Body of pancreas (tissue), 4 donors: ENCODE results near the gene CYP27A1. TPM values are rescaled to one million over a fixed set of nuclear protein-coding genes. Genes with fewer than 3 reads are reported as not detected.

Experiments
- ATAC-seq: fragments of 150-250 bp; one replicate; pipeline ENCODE4 v1.9.1; 2016
- DNase-seq, 4 donors: peaks; one replicate each; pipeline ENCODE4 v3.0.0-alpha.2; 2019
- H3K27ac ChIP-seq, 4 donors: fragments of 200-600 bp; sonication (generic); 1 replicate in 3 of 4; 2 replicates in 1 of 4; pipeline versions ENCODE4 v1.5.1 to v1.6.1; 2016 to 2019; ENCODE audit warnings: mild to moderate bottlenecking in 1 of 4, mixed read lengths in 1 of 4, moderate library complexity in 1 of 4
- H3K27me3 ChIP-seq, 2 donors: fragments of 200-600 bp; sonication (generic); one replicate each; pipeline ENCODE4 v1.6.0; 2016; ENCODE audit warnings: mild to moderate bottlenecking in 1 of 2
- H3K36me3 ChIP-seq, 2 donors: fragments of 200-600 bp; sonication (generic); replicated peaks in 1 of 2; 2 replicates each; pipeline ENCODE4 v1.5.1; 2016; ENCODE audit warnings: low read depth in 2 of 2; ENCODE audit not compliant: insufficient read depth in 1 of 2
- H3K4me1 ChIP-seq: fragments of 200-600 bp; sonication (generic); one replicate; pipeline ENCODE4 v1.6.0; 2016
- H3K4me3 ChIP-seq, 2 donors: fragments of 200-600 bp; sonication (generic); 1 replicate in 1 of 2; 2 replicates in 1 of 2; pipeline ENCODE4 v1.5.1; 2016 to 2019
- H3K9me3 ChIP-seq, 3 donors: fragments of 200-600 bp; sonication (generic); 1 replicate in 2 of 3; 2 replicates in 1 of 3; pipeline ENCODE4 v1.5.1; 2016
- CTCF ChIP-seq, 7 experiments: fragments of 450-650 bp in 4 of 7; fragments of 200-600 bp in 3 of 7; sonication (generic) in 3 of 7; IDR thresholded peaks; one replicate each; pipeline ENCODE4 v1.5.1; 2016 to 2019; ENCODE audit warnings: antibody characterized with exemption in 7 of 7
- POLR2A ChIP-seq, 3 donors: fragments of 450-650 bp; IDR thresholded peaks; one replicate each; pipeline ENCODE4 v1.6.1; 2016; ENCODE audit warnings: antibody characterized with exemption in 3 of 3, mild to moderate bottlenecking in 2 of 3
- WGBS, 2 donors: methylation state at CpG; one replicate each; pipeline ENCODE4 v1.1.5; 2017; 5-methylcytosine and 5-hydroxymethylcytosine counted together
- intact Hi-C: fragments of 100-400 bp; cut with DNase I; formaldehyde crosslinking; loops from one replicate; pipeline ENCODE4 v1.15.1; 2023
- total RNA-seq, 2 donors: library from RNA; depleted of rRNA; stranded (reverse); fragments of >200 nt; gene quantifications; one replicate each; pipeline ENCODE4 v1.1.0, GENCODE V29; 2016

CYP27A1 gene
- total RNA-seq, 2 donors from 2014 or later: 9.3 to 9.9 TPM

DNA sequence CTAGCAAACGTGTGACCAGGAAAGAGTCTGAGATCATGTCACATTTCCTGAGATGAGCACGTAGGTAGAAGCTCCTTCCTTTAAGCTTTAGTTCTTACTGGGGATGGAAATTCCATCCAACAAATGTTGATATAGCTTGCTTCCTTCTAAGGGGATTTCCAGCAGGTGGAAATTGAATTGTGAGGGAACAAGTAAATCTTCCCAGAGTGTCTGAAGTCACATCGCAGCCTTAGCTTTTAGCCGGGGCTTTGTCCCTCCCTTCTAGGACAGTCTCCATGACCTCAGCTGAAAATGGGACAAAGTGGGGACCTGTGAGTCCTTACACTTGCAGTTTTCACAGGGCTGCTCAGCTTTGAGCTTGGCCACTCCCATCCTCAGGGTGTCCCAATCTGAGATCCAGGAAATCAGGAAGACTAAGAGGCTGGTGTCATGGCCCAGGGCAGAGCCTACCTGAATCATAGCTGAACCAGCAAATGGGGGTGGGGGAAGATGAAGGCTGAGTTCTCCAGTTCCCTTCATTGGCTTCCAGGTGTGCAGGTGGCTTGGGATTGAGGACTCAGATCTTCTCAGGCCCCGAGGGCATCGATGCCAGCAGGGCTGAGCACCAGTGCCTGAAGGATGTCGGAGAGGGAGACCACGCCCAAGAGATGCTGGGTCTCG is 41.4 kb downstream of the CYP27A1 start:
- no peaks in the 10 kb centered on the region for H3K9me3 ChIP-seq
- DNase-seq (no peak), ATAC-seq (no peak)
- H3K27ac ChIP-seq: no peak overlapping the region
- H3K36me3 ChIP-seq: no peaks in the 10 kb centered on the region
- H3K4me3 ChIP-seq: no peak overlapping the region
- intact Hi-C loops: no loop called here
- 68 to 77% methylated on average over 7 to 9 of the region's 9 CpGs for WGBS, 2 donors
- TF ChIP-seq POLR2A (IDR thresholded peaks at IDR 0.05): no peak
- TF ChIP-seq CTCF (IDR thresholded peaks at IDR 0.05): no peak
- H3K27me3 ChIP-seq: no peaks in the 10 kb centered on the region
- H3K4me1 ChIP-seq: no peaks in the 10 kb centered on the region

- ATAC-seq: no peak
- 88 to 93% methylated on average over 2 to 7 of the region's 7 CpGs for WGBS, 2 donors
- no peak for TF ChIP-seq CTCF (IDR thresholded peaks at IDR 0.05)
- no peak for TF ChIP-seq POLR2A (IDR thresholded peaks at IDR 0.05)
- H3K4me1 ChIP-seq: no peaks in the 10 kb centered on the region
- no peaks in the 10 kb centered on the region for H3K9me3 ChIP-seq
- intact Hi-C loops: no loop called here
- H3K4me3 ChIP-seq: no peak overlapping the region
- no peak overlapping the region for H3K27ac ChIP-seq
- H3K27me3 ChIP-seq: no peaks in the 10 kb centered on the region
- no peaks in the 10 kb centered on the region for H3K36me3 ChIP-seq
- no peak for DNase-seq
These were observed 42.1 kb downstream of the CYP27A1 start for GRCh38 chr2:218824004-218824403.

DNA sequence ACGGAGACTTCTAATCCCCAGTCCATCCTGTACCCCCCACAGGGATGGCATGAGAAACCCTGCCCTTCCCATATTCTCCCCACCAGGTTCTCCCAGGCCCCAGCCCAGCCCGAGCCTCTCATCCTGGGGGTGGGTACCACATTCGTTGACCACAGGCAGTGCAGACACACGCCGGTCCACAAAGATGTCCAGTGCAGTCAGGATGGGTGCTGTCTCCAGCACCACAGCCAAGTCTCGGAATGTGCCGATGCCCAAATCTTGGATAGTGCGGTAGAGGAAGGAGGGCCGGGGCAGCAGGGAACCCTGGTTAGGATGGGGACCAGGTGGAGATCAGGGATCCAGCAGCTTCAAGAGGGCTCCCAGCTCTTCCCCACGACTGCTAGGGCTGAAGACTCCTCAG is 44.8 kb downstream of the CYP27A1 start:
- DNase-seq (no peak), ATAC-seq (no peak)
- Histone ChIP-seq H3K4me3 (no peak overlapping the region), H3K9me3 (no peaks in the 10 kb centered on the region), H3K36me3 (no peaks in the 10 kb centered on the region), H3K27me3 (no peaks in the 10 kb centered on the region), H3K27ac (no peak overlapping the region), H3K4me1 (no peaks in the 10 kb centered on the region)
- intact Hi-C loops: no loop called here
- no peak for TF ChIP-seq CTCF (IDR thresholded peaks at IDR 0.05)
- no peak for TF ChIP-seq POLR2A (IDR thresholded peaks at IDR 0.05)
- WGBS, 2 donors: 75 to 77% methylated on average over 10 of the region's 10 CpGs

GRCh38 chr2:218827701-218828476 is 45.9 kb downstream of the CYP27A1 start:
- Histone ChIP-seq H3K4me3 (no peak overlapping the region), H3K27me3 (no peaks in the 10 kb centered on the region), H3K36me3 (no peaks in the 10 kb centered on the region), H3K4me1 (no peaks in the 10 kb centered on the region), H3K27ac (no peak overlapping the region), H3K9me3 (no peaks in the 10 kb centered on the region)
- TF ChIP-seq POLR2A (IDR thresholded peaks at IDR 0.05) (no peak), CTCF (IDR thresholded peaks at IDR 0.05) (no peak)
- WGBS, 2 donors: 56 to 63% methylated on average over 10 to 14 of the region's 14 CpGs
- intact Hi-C loops: no loop called here
- ATAC-seq: no peak
- no peak for DNase-seq

DNA sequence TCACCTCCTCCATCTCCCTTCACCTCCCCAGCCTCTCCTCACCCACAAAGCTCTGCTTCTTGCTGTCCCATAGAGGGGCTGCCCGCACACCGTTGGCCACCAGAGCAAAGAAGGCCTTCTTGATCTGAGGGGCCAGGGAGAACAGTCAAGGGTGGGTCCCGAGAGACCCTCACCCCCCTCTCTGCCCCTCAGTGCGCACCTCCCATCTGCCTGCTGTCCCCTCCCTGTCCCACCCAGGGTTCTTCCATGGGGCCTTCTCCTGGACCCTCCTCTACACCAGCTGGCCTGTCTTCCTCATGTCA is 46.5 kb downstream of the CYP27A1 start:
- DNase-seq (no peak), ATAC-seq (no peak)
- 67 to 84% methylated on average over 4 of the region's 4 CpGs for WGBS, 2 donors
- Histone ChIP-seq H3K9me3 (no peaks in the 10 kb centered on the region), H3K36me3 (no peaks in the 10 kb centered on the region), H3K4me3 (no peak overlapping the region), H3K27ac (no peak overlapping the region), H3K4me1 (no peaks in the 10 kb centered on the region), H3K27me3 (no peaks in the 10 kb centered on the region)
- TF ChIP-seq CTCF (IDR thresholded peaks at IDR 0.05) (no peak), POLR2A (IDR thresholded peaks at IDR 0.05) (no peak)
- intact Hi-C loops: no loop called here
